CD4-positive, alpha-beta T cell treated with Interleukin-1 beta for 1 hour (primary cell): ENCODE data around the gene PHTF2.

ENCODE experiments used
- DNase-seq, 2 donors: peaks; one replicate each; pipeline ENCODE4 v3.0.0-alpha.2; 2020 to 2022

Gene PHTF2

GRCh38 chr7:77796109-77796508 is 2.5 kb upstream of the PHTF2 start:
- no peak for DNase-seq

- no peak for DNase-seq
These were observed 1.6 kb upstream of the PHTF2 start for GRCh38 chr7:77796960-77797359.

- DNase-seq: no peak
These were observed 709 bp upstream of the PHTF2 start for GRCh38 chr7:77797734-77798393.

GRCh38 chr7:77799078-77799964 is 748 bp downstream of the PHTF2 start:
- DNase-seq: peak in 1 of 2 donors; percentile 27

- DNase-seq: no peak
These were observed 1.6 kb downstream of the PHTF2 start for GRCh38 chr7:77800158-77800557.

- no peak for DNase-seq
These were observed 2.2 kb downstream of the PHTF2 start for GRCh38 chr7:77800730-77801129.

GRCh38 chr7:77802557-77803405 is 4.2 kb downstream of the PHTF2 start:
- peak in 1 of 2 donors; percentile 35 for DNase-seq

- DNase-seq: no peak
These were observed 7.9 kb downstream of the PHTF2 start for GRCh38 chr7:77806425-77806824.

GRCh38 chr7:77808517-77808916 is 9.9 kb downstream of the PHTF2 start:
- no peak for DNase-seq

GRCh38 chr7:77811516-77812289 is 13.1 kb downstream of the PHTF2 start:
- DNase-seq: no peak

GRCh38 chr7:77812290-77812685 is 13.7 kb downstream of the PHTF2 start:
- no peak for DNase-seq

- no peak for DNase-seq
These were observed 14.6 kb downstream of the PHTF2 start for GRCh38 chr7:77813180-77813579.

- DNase-seq: no peak
These were observed 20.4 kb downstream of the PHTF2 start for GRCh38 chr7:77819021-77819420.

GRCh38 chr7:77820967-77821366 is 22.4 kb downstream of the PHTF2 start:
- DNase-seq: no peak

- no peak for DNase-seq
These were observed 23.7 kb downstream of the PHTF2 start for GRCh38 chr7:77822269-77822668.

GRCh38 chr7:77823787-77824186 is 25.2 kb downstream of the PHTF2 start:
- no peak for DNase-seq

GRCh38 chr7:77824636-77825035 is 26.1 kb downstream of the PHTF2 start:
- no peak for DNase-seq

- DNase-seq: no peak
These were observed 26.6 kb downstream of the PHTF2 start for GRCh38 chr7:77825131-77825530.

- no peak for DNase-seq
These were observed 27.7 kb downstream of the PHTF2 start for GRCh38 chr7:77826300-77826699.

GRCh38 chr7:77827999-77828398 is 29.4 kb downstream of the PHTF2 start:
- DNase-seq: no peak

GRCh38 chr7:77830649-77831355 is 32.2 kb downstream of the PHTF2 start:
- no peak for DNase-seq

- peak in 1 of 2 donors; percentile 17 for DNase-seq
These were observed 32.9 kb downstream of the PHTF2 start for GRCh38 chr7:77831481-77831880.
